ENCODE measurements around the gene C19orf33.
"Not testable (repeated sequence)": the region's sequence is repeated elsewhere in the genome, so short reads cannot be mapped to it uniquely, and the experiment has no call there.

Gene C19orf33

DNA sequence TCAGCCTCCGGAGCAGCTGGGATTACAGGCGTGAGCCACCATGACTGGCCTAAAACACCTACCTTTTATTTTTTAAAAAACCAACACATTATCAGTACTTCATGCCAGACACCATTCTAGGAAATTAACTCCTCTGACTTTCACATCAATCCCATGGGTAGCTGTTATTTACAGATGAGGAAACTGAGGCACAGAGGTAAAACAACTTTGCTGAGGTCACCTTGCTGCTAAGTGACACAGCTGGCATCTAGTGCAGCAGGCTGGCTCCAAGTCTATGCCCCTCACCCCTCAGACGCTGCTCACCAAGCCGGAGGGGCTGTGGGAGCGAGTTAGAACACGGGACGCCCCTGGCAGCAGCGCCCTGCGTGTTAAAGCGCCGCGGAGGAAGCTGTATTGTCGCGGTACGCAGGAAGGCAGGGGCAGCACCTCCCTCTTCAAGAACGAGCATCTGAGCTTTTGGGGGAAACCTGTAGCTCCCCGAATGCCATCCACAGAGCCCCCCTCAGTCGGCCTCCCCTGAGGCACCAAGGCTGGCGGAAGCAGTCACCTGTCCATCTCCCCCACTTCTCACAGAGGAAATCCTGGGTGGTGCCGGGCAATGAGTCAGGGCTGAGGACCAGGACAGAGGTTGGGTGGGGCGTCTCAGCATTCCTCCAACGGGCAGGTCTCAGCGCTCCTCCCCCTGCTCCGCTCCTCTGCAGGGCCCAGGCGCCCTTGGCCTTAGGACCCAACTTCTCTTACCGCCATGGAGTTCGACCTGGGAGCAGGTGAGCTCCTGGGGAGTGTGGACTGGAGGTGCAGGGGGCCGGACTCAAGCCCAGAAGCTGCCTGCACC, at the start of gene C19orf33:
C19orf33 (plus strand) TSS at position 735 of the 835 bp plus-strand sequence; CDS start at position 746, 11 bp downstream.
- no peak for DNase-seq

GRCh38 chr19:38255383-38256014, 48.6 kb upstream of the C19orf33 start:
- no peak for DNase-seq

GRCh38 chr19:38261942-38262341, 42.1 kb upstream of the C19orf33 start:
- DNase-seq, result not testable (repeated sequence)

DNA sequence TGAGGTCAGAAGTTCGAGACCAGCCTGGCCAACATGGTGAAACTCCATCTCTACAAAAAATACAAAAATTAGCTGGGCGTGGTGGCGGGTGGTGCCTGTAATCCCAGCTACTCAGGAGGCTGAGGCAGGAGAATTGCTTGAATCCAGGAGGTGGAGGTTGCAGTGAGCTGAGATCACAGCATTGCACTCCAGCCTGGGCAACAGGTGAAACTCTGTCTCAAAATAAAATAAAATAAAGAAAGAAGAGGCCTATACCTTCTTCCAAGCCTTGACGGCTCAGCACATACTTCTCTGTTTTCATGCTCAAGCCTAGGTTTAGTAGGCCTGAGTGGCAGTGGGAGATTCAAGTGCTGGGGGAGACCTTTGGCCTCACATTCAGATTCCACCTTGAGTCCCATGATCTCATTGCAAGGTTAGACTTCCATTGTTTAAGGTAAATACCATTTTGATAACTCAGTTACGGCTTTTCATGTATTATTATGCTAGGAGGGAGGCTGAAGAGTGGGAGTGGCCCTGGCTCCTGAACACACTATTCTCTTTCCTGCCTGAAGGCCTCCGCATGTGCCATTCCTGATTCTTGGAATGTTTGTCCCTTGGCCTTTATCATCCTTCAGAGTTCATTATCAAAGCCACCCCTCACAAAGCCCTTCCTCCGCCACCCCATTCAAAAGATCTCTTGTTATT, 41.3 kb upstream of the C19orf33 start:
- DNase-seq, result no peak

DNA sequence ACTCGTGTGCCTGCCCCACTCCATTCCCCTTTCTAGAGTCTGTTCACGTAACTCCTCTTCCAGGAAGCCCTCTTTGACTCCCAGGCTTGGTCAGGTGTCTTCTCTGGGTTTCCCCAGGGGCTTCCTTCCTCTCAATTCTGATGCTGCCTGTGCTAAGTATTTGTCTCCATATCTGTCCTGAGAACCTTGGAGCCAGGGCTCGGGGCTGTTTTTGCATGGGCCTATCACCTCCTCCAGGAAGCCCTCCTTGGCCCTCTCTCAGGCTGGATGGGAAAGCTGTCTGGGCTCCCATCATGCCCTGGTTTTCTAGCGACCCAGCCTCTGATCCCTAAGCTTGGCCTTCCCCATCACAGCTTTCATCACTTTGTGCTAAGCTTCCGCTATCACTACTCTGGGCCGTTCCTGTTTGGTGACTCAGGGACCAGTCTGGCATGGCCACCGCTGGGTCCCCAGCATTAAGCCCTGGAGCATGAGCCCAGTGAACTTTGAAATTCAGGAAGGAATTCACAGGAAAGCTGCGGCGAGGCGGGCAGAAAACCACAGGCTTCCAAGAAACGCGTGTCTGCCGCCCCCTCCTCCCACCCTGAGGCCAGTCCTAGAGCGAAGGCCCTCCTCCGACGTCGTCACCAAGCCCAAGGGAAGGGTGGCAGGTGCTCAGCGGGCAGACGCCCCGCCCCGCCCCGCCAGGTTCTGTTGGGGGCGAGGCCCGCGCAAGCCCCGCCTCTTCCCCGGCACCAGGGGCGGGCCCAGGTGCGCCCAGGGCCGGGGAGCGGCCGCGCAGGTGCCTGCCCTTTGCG, 40.2 kb upstream of the C19orf33 start:
- peak; percentile 81 to 82 for DNase-seq

DNA sequence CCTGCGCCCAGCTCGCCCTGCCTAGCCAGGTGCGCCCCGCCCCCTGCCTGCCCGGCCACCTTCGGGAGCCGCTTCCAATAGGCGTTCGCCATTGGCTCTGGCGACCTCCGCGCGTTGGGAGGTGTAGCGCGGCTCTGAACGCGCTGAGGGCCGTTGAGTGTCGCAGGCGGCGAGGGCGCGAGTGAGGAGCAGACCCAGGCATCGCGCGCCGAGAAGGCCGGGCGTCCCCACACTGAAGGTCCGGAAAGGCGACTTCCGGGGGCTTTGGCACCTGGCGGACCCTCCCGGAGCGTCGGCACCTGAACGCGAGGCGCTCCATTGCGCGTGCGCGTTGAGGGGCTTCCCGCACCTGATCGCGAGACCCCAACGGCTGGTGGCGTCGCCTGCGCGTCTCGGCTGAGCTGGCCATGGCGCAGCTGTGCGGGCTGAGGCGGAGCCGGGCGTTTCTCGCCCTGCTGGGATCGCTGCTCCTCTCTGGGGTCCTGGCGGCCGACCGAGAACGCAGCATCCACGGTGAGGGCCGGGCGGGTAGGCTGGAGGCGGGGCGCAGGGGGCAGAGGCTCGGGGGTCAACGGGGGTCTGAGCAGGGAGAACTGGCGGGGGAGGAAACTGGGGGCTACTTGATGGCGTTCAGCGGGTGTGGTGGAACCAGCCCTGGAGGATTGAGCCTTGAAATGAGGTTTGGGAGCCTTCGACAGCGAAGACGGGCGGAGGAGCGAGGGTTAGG, 39.4 kb upstream of the C19orf33 start, which contains the start of gene SPINT2:
SPINT2 (plus strand) TSS at position 88 of the 727 bp plus-strand sequence; CDS start at position 408, 320 bp downstream.
- DNase-seq, result peak in 1 of 2 donors; percentile 50

- no peak for DNase-seq
These were observed 38.7 kb upstream of the C19orf33 start for GRCh38 chr19:38265213-38265861.

- DNase-seq, result no peak
These were observed 38.1 kb upstream of the C19orf33 start for GRCh38 chr19:38265921-38266429.

- DNase-seq, result no peak
These were observed 37.0 kb upstream of the C19orf33 start for GRCh38 chr19:38266981-38267597.

DNA sequence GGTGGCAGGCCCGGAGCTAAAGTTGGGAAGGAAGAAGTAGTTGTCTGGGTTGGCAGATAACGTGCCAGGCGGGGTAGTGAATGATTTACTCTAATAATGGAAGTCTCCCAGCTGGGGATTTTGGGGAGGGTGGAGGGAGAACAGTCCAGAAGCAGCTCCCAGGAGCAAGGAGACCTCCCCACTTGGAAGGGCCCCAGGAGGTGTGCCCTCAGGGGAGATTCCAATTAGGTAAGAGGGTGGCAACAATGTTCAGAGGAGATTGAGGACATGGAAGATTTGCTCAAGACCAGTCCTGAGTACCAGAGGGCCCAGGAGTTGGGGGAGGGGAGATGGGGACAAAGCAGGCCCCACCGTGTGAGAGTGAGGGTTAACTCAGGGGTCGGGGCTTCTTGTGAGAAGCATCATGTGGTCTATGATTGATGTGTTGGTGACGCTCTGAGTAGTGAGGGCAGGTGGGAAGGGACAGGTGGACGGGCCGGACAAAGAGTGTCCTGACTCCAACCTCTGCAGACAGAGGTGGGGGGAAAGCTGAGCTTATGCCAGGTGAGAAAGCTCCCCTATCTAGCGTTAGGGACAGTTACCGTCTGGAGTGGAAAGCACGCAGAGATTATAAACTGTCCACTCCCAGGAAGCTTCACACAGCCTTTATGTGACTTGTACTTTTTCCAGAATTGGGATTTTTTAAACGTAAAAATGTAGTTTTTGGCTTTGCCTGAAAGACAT, 36.1 kb upstream of the C19orf33 start:
- no peak for DNase-seq

DNA sequence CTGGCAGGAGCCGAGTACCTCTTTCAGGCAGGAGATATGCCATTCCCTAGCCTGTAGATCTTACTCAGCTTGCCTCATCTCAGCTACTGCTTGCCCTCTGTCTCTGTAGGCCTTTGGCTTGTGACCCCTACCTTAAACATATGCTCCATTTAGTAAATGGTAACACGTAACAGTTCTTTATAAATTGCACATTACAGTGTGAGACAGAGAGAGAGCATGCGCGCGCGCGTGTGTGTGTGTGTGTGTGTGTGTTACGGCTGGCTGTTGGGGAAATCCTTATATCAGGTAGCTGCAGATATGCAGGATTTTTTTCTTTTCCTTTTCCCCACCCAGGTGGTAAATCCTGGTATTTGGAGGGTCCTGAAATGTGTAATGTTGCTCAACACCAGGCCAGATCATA, 35.5 kb upstream of the C19orf33 start:
- DNase-seq, result no peak

GRCh38 chr19:38270587-38271167, 33.4 kb upstream of the C19orf33 start:
- DNase-seq, result no peak

GRCh38 chr19:38273499-38273898, 30.6 kb upstream of the C19orf33 start:
- no peak for DNase-seq

GRCh38 chr19:38274739-38275138, 29.3 kb upstream of the C19orf33 start:
- DNase-seq, result no peak

DNA sequence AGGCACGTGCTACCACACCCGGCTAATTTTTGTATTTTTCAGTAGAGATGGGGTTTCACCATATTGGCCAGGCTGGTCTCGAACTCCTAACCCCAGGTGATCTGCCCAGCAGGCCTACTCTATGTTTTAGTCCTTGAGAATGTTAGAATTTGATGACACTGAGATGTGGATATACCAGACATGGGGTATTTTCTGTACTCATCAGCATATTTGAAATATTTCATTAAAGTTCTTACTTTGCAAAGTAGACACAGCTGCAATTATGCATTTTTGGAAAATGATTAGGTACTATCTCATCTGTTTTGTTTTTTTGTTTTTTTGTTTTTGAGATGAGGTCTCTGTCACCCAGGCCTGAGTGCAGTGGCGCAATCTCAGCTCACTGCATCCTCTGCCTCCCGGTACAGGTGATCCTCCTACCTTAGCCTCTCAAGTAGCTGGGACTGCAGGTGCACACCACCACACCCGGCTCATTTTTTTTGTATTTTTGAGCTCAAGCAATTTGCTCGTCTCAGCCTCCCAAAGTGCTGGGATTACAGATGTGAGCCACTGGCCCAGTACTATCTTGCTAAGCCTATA, 27.0 kb upstream of the C19orf33 start:
- no peak for DNase-seq

DNA sequence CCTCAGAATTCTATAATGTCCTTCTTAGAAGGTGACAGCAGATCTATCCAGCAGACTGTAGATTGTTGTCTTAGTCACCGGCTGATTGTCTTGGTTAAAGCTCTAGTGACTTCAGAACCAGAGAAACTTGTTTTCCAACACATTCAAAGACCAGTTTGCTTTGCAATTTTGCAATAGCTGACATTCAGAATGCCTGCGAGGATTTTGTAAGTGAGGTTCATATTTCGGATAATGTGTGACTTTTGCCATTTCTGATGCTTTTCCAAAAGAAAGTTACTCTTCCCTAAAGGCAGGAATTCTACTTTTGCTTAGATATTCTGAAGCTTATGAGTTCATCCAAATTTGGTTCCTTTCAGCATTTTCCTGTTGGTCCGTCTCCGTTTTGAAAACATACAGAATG, 26.5 kb upstream of the C19orf33 start:
- no peak for DNase-seq

DNA sequence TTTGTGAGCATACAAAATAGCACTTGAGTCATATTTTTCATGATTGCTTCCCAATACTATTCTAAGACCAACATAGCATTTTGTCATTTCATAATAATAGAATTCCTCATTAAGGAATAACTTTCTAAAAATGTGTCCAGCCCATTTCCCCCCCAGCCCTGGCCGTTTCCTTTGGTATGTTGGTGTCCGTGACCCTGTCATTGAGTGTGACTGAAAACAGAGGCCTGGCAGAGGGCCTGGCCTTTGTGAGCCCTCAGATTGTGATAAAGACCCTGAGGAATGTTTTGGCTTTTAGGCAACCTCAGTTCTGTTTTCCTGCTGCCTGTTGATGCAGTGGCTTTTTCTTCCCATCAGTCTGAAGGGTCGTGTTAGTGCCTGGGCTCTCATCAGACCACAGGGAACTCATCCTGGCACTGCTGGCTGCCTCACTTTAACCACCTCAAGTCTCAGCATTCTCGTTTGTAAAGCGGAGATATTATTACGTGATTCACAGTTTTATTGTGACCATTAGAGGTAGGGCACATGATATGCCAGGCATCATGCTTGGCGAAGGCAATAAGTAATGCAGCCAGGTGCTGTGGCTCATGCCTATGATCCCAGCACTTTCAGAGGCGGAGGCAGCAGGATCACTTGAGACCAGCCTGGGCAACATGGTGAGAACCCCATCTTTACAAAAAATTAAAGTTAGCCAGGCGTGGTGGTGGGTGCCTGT, 25.9 kb upstream of the C19orf33 start:
- DNase-seq, result no peak

- no peak for DNase-seq
These were observed 25.3 kb upstream of the C19orf33 start for GRCh38 chr19:38278751-38279150.

Measured in activated CD4-positive, alpha-beta T cell treated with anti-CD3 and anti-CD28 coated beads for 4 hours (primary cell).